HepG2 (cell line): ENCODE results near the gene FRMD1. TPM values are rescaled to one million over a fixed set of nuclear protein-coding genes. Genes with fewer than 3 reads are reported as not detected.

Source experiments
- ATAC-seq: fragments of 200-7000 bp; cut with Tn5 transposase; 3 replicates; pipeline ENCODE4 v1.9.1; 2020; ENCODE audit warnings: mild to moderate bottlenecking, moderate library complexity
- BruUV-seq: library from RNA; stranded (reverse); fragments of 400-500 nt; replicated peaks from 2 replicates; lab custom pipeline; 2021; lab: Mats Ljungman, UMichigan
- CTCF ChIA-PET: fragments of 300-600 bp; formaldehyde crosslinking; extraction: SDS; loops from one replicate; lab custom pipeline; 2021; ENCODE audit warnings: low total read pairs, inconsistent platforms, low intra/inter-chr PET ratio; lab: Yijun Ruan, JAX
- POLR2A ChIA-PET: fragments of 350-600 bp; sonication (Branson Sonifier 250); formaldehyde crosslinking; loops from one replicate; lab custom pipeline; 2020; ENCODE audit warnings: antibody characterized with exemption, inconsistent platforms; lab: Yijun Ruan, JAX
- DNase-seq: peaks from one replicate; pipeline ENCODE4 v3.0.0-alpha.2; 2015; ENCODE audit warnings: low spot score
- FAIRE-seq: peaks from 3 replicates; lab custom pipeline; 2011; peaks lifted over from hg19 to GRCh38; lab: Jason Lieb, UNC
- H2AFZ ChIP-seq: one replicate; pipeline ENCODE4 v1.6.1; 2011; ENCODE audit warnings: low read length, inconsistent platforms
- H3K27ac ChIP-seq: fragments of 300-600 bp; 3 replicates; pipeline ENCODE4 v1.8.0; 2011; ENCODE audit warnings: mixed run types, mild to moderate bottlenecking, mixed read lengths, low read length, inconsistent platforms; ENCODE audit not compliant: insufficient read depth; ENCODE audit errors: extremely low read length
- H3K27me3 ChIP-seq, 2 experiments: fragments of 200-600 bp in 1 of 2; 2 replicates in 1 of 2; 3 replicates in 1 of 2; pipeline versions ENCODE4 v1.6.0 to v1.8.0; 2011; ENCODE audit warnings: low read length in 2 of 2, mild to moderate bottlenecking in 2 of 2, moderate library complexity in 2 of 2, inconsistent platforms in 1 of 2; ENCODE audit not compliant: insufficient read depth in 2 of 2, control insufficient read depth in 1 of 2
- H3K36me3 ChIP-seq, 2 experiments: fragments of 200-600 bp in 1 of 2; replicated peaks in 1 of 2; 2 replicates in 1 of 2; 3 replicates in 1 of 2; pipeline versions ENCODE4 v1.5.1 to v1.8.0; 2011; ENCODE audit warnings: low read length in 2 of 2, inconsistent platforms in 1 of 2; ENCODE audit not compliant: insufficient read depth in 2 of 2, control insufficient read depth in 1 of 2
- H3K4me1 ChIP-seq: 2 replicates; pipeline ENCODE4 v1.5.1; 2012; ENCODE audit warnings: low read length, inconsistent platforms; ENCODE audit not compliant: insufficient read depth
- H3K4me2 ChIP-seq: 2 replicates; pipeline ENCODE4 v1.6.0; 2011; ENCODE audit warnings: low read depth, low read length, inconsistent platforms
- H3K4me3 ChIP-seq, 3 experiments: fragments of 200-600 bp in 1 of 3; sonication (generic), shearing (Covaris generic) in 1 of 3; replicated peaks in 1 of 3; 2 replicates each; pipeline ENCODE4 v1.5.1; 2011 to 2016; ENCODE audit warnings: low read length in 3 of 3, inconsistent platforms in 2 of 3, low read depth in 2 of 3, mild to moderate bottlenecking in 2 of 3, control low read depth in 1 of 3, mixed read lengths in 1 of 3; ENCODE audit not compliant: insufficient read depth in 1 of 3
- H3K79me2 ChIP-seq: one replicate; pipeline ENCODE4 v1.6.1; 2011; ENCODE audit warnings: low read length, inconsistent platforms; ENCODE audit not compliant: insufficient read depth
- H3K9ac ChIP-seq: 2 replicates; pipeline ENCODE4 v1.6.0; 2011; ENCODE audit warnings: mild to moderate bottlenecking, low read depth, low read length, inconsistent platforms; ENCODE audit not compliant: insufficient read depth
- H3K9me3 ChIP-seq: 2 replicates; pipeline ENCODE4 v1.5.1; 2012; ENCODE audit warnings: mild to moderate bottlenecking, low read length
- H4K20me1 ChIP-seq: 2 replicates; pipeline ENCODE4 v1.6.0; 2011; ENCODE audit warnings: inconsistent platforms, mild to moderate bottlenecking, low read length, moderate library complexity; ENCODE audit not compliant: insufficient read depth
- KLF12 ChIP-seq: sonication (generic); formaldehyde crosslinking; IDR thresholded peaks from 2 replicates; pipeline ENCODE4 v1.4.0; 2020; ENCODE audit warnings: missing genetic modification reagents, borderline replicate concordance
- PAWR ChIP-seq: sonication (generic); formaldehyde crosslinking; IDR thresholded peaks from 2 replicates; pipeline ENCODE4 v1.4.0; 2020; ENCODE audit warnings: missing genetic modification reagents, mild to moderate bottlenecking, borderline replicate concordance
- ZNF768 ChIP-seq: sonication (generic); formaldehyde crosslinking; IDR thresholded peaks from 2 replicates; pipeline ENCODE4 v1.4.0; 2020; ENCODE audit warnings: missing genetic modification reagents
- ZZZ3 ChIP-seq: sonication (generic); formaldehyde crosslinking; IDR thresholded peaks from 2 replicates; pipeline ENCODE4 v1.4.0; 2020; ENCODE audit warnings: missing genetic modification reagents, mild to moderate bottlenecking, borderline replicate concordance
- WGBS: methylation state at CpG from one replicate; pipeline ENCODE4 v1.1.6; 2017; ENCODE audit warnings: low lambda C conversion rate; 5-methylcytosine and 5-hydroxymethylcytosine counted together
- in situ Hi-C: cut with HindIII; loops from 2 replicates; pipeline ENCODE4 v1.10.0; 2017; ENCODE audit warnings: low pct_unique_long_range_greater_than_20kb; ENCODE audit not compliant: extremely low pct_ligation_motif_present
- intact Hi-C: fragments of 100-400 bp; cut with micrococcal nuclease; formaldehyde crosslinking; loops from one replicate; pipeline ENCODE4 v1.10.0; 2022; ENCODE audit not compliant: unreplicated experiment
- polyA plus RNA-seq, 8 experiments: library from polyadenylated mRNA; depleted of rRNA in 3 of 8; stranded (reverse) in 7 of 8; unstranded in 1 of 8; fragments of >200 nt; fragmentation: Illumina TruSeq in 4 of 8; extraction: Trizol in 4 of 8; gene quantifications; 2 replicates each; pipeline versions ENCODE4 v1.2.1 to v1.2.3, GENCODE V29; 2011 to 2016; ENCODE audit warnings: low read depth in 4 of 8, missing spikeins in 1 of 8, mixed read lengths in 1 of 8; ENCODE audit not compliant: insufficient read depth in 1 of 8
- total RNA-seq, 5 experiments: library from RNA; depleted of rRNA; stranded (reverse); fragments of >200 nt; fragmentation: Illumina TruSeq; extraction: Trizol; gene quantifications; 2 replicates each; pipeline ENCODE4 v1.2.3, GENCODE V29; 2016; ENCODE audit warnings: low read depth in 1 of 5
- TF ChIP-seq, protein P1 (sequence below): sonication (generic); formaldehyde crosslinking; IDR thresholded peaks from 2 replicates; pipeline ENCODE4 v1.5.0; 2020; ENCODE audit warnings: missing genetic modification reagents, mild to moderate bottlenecking, borderline replicate concordance
- TF ChIP-seq, protein P2 (sequence below): sonication (generic); formaldehyde crosslinking; IDR thresholded peaks from 2 replicates; pipeline ENCODE4 v1.4.0; 2020; ENCODE audit warnings: missing genetic modification reagents, borderline replicate concordance

Gene FRMD1
- total and polyA plus RNA-seq, 2 of the 13 experiments (the other 11 are each of a cell fraction or from before 2014, with no cell fraction given) = 0.01 TPM; not detected in 1

GRCh38 chr6:168067081-168067759 is 11.8 kb downstream of the FRMD1 start:
- TF ChIP-seq ZZZ3 (CRISPR knock-in tag) (no peak), KLF12 (CRISPR knock-in tag) (no peak)
- TF ChIP-seq, protein P1, sequence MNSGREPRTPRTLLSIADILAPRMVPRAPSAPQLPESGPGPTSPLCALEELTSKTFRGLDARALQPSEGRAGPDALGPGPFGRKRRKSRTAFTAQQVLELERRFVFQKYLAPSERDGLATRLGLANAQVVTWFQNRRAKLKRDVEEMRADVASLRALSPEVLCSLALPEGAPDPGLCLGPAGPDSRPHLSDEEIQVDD (CRISPR knock-in tag) = no peak
- TF ChIP-seq, protein P2, sequence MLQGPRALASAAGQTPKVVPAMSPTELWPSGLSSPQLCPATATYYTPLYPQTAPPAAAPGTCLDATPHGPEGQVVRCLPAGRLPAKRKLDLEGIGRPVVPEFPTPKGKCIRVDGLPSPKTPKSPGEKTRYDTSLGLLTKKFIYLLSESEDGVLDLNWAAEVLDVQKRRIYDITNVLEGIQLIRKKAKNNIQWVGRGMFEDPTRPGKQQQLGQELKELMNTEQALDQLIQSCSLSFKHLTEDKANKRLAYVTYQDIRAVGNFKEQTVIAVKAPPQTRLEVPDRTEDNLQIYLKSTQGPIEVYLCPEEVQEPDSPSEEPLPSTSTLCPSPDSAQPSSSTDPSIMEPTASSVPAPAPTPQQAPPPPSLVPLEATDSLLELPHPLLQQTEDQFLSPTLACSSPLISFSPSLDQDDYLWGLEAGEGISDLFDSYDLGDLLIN (CRISPR knock-in tag) = no peak
- ATAC-seq (no peak), FAIRE-seq (no peak), DNase-seq (no peak)
- no peak overlapping the region for H3K9ac ChIP-seq
- H3K36me3 ChIP-seq = no peaks in the 10 kb centered on the region
- intact Hi-C loops = no loop called here
- H3K4me3 ChIP-seq = no peak overlapping the region
- no peaks in the 10 kb centered on the region for H3K79me2 ChIP-seq
- no peak overlapping the region for H3K4me2 ChIP-seq
- no peaks in the 10 kb centered on the region; the same call in 1 of the 2 replicates for H4K20me1 ChIP-seq
- H3K4me1 ChIP-seq = no peaks in the 10 kb centered on the region; the same call in 1 of the 2 replicates
- ChIA-PET CTCF (no interaction called here), POLR2A (no interaction called here)
- in situ Hi-C loops = no loop called here
- peaks cover 9 to 64% of the 10 kb centered on the region in 2 experiments; a peak in 4 of 5 replicates for H3K27me3 ChIP-seq
- BruUV-seq = no TSS peak
- H3K27ac ChIP-seq = no peak overlapping the region
- H3K9me3 ChIP-seq = no peaks in the 10 kb centered on the region
- WGBS = 66% methylated on average over 24 of the region's 24 CpGs
- no peak overlapping the region for H2AFZ ChIP-seq

GRCh38 chr6:168064226-168064807 is 14.7 kb downstream of the FRMD1 start:
- ATAC-seq = no peak
- Histone ChIP-seq H3K27ac (no peak overlapping the region), H3K27me3 (peaks cover 10 to 52% of the 10 kb centered on the region in 2 experiments; a peak in 4 of 5 replicates), H3K9ac (no peak overlapping the region), H3K4me2 (no peak overlapping the region), H3K79me2 (no peaks in the 10 kb centered on the region), H2AFZ (no peak overlapping the region), H3K4me1 (peaks cover 5% of the 10 kb centered on the region), H3K9me3 (no peaks in the 10 kb centered on the region), H3K4me3 (no peak overlapping the region), H4K20me1 (no peaks in the 10 kb centered on the region), H3K36me3 (no peaks in the 10 kb centered on the region)
- no TSS peak for BruUV-seq
- in situ Hi-C loops (no loop called here), intact Hi-C loops (no loop called here)
- CTCF ChIA-PET = no interaction called here
- POLR2A ChIA-PET = no interaction called here
- no peak for DNase-seq
- no peak for FAIRE-seq
- no peak for TF ChIP-seq PAWR (CRISPR knock-in tag)
- peak; percentile 97 for TF ChIP-seq ZNF768
- 84% methylated on average over 5 of the region's 11 CpGs for WGBS
